B cell (primary cell): ENCODE results near the gene TCF23. TPM values are rescaled to one million over a fixed set of nuclear protein-coding genes. Genes with fewer than 3 reads are reported as not detected.

Experiments
- ATAC-seq: fragments of 200-7000 bp; cut with Tn5 transposase; one replicate; pipeline ENCODE4 v1.10.0; 2021; ENCODE audit warnings: low read depth, mild to moderate bottlenecking, moderate number of reproducible peaks, moderate library complexity
- CTCF ChIA-PET: fragments of 350-600 bp; sonication (Branson Sonifier 250); formaldehyde crosslinking; loops from one replicate; lab custom pipeline; 2021; ENCODE audit warnings: antibody characterized with exemption, inconsistent platforms; lab: Charles Lee
- POLR2A ChIA-PET: fragments of 350-600 bp; sonication (Branson Sonifier 250); formaldehyde crosslinking; loops from one replicate; lab custom pipeline; 2021; ENCODE audit warnings: antibody characterized with exemption; lab: Charles Lee
- DNase-seq: peaks from one replicate; pipeline ENCODE4 v3.0.0; 2013
- H2AFZ ChIP-seq: 2 replicates; pipeline ENCODE4 v1.6.1; 2012; ENCODE audit warnings: mild to moderate bottlenecking, low read depth, low read length; ENCODE audit not compliant: insufficient read depth, poor library complexity, severe bottlenecking
- H3K27ac ChIP-seq, 2 donors: 1 replicate in 1 of 2; 2 replicates in 1 of 2; pipeline ENCODE4 v1.5.1; 2012 to 2013; ENCODE audit warnings: low read length in 2 of 2, mild to moderate bottlenecking in 2 of 2, moderate library complexity in 1 of 2
- H3K27me3 ChIP-seq, 4 experiments: fragments of 200-600 bp in 1 of 4; sonication (generic) in 1 of 4; replicated peaks in 1 of 4; 1 replicate in 2 of 4; 2 replicates in 2 of 4; pipeline versions ENCODE4 v1.6.1 to v1.7.0; 2013 to 2016; ENCODE audit warnings: low read length in 3 of 4, mild to moderate bottlenecking in 2 of 4, mixed read lengths in 1 of 4, moderate library complexity in 1 of 4; ENCODE audit not compliant: insufficient read depth in 4 of 4, control insufficient read depth in 3 of 4; ENCODE audit errors: control extremely low read depth in 1 of 4
- H3K36me3 ChIP-seq, 2 experiments: replicated peaks in 1 of 2; 1 replicate in 1 of 2; 2 replicates in 1 of 2; pipeline versions ENCODE4 v1.6.1 to v1.7.1; 2013; ENCODE audit warnings: low read length in 1 of 2; ENCODE audit not compliant: insufficient read depth in 2 of 2, control insufficient read depth in 1 of 2; ENCODE audit errors: control extremely low read depth in 1 of 2, extremely low read depth in 1 of 2
- H3K4me1 ChIP-seq, 2 donors: fragments of 200-600 bp in 1 of 2; sonication (generic) in 1 of 2; 1 replicate in 1 of 2; 2 replicates in 1 of 2; pipeline versions ENCODE4 v1.5.1 to v1.6.1; 2013 to 2017; ENCODE audit warnings: low read length in 2 of 2; ENCODE audit not compliant: control insufficient read depth in 2 of 2, insufficient read depth in 2 of 2
- H3K4me2 ChIP-seq: replicated peaks from 2 replicates; pipeline ENCODE3; 2012; ENCODE audit warnings: mild to moderate bottlenecking, low read depth, low read length; ENCODE audit not compliant: poor library complexity, severe bottlenecking
- H3K4me3 ChIP-seq, 5 experiments: fragments of 200-600 bp in 1 of 5; sonication (generic) in 1 of 5; 1 replicate in 3 of 5; 2 replicates in 2 of 5; pipeline versions ENCODE4 v1.5.1 to v1.7.0; 2011 to 2016; ENCODE audit warnings: low read length in 4 of 5, mild to moderate bottlenecking in 4 of 5, low read depth in 2 of 5, control low read depth in 1 of 5, moderate library complexity in 1 of 5; ENCODE audit not compliant: insufficient read depth in 1 of 5; ENCODE audit errors: control extremely low read depth in 1 of 5, extremely low read depth in 1 of 5
- H3K79me2 ChIP-seq: fragments of 200-600 bp; sonication (generic); one replicate; pipeline ENCODE4 v1.6.0; 2016; ENCODE audit warnings: low read length; ENCODE audit not compliant: control insufficient read depth, insufficient read depth
- H3K9ac ChIP-seq: fragments of 200-600 bp; sonication (generic); 2 replicates; pipeline ENCODE4 v1.6.1; 2017; ENCODE audit warnings: mild to moderate bottlenecking, low read length, moderate library complexity
- H3K9me3 ChIP-seq, 3 donors: one replicate each; pipeline versions ENCODE4 v1.6.1 to v1.7.1; 2013; ENCODE audit warnings: low read length in 2 of 3; ENCODE audit not compliant: control insufficient read depth in 2 of 3, insufficient read depth in 1 of 3; ENCODE audit errors: control extremely low read depth in 1 of 3
- H4K20me1 ChIP-seq: 2 replicates; pipeline ENCODE4 v1.6.0; 2012; ENCODE audit warnings: mild to moderate bottlenecking, low read length; ENCODE audit not compliant: insufficient read depth, control insufficient read depth, poor library complexity, severe bottlenecking
- H3K27ac Mint-ChIP-seq: one replicate; pipeline ENCODE4 v1.8.0; 2021; ENCODE audit warnings: mixed read lengths
- H3K27me3 Mint-ChIP-seq: one replicate; pipeline ENCODE4 v1.8.0; 2021; ENCODE audit warnings: mixed read lengths
- H3K4me1 Mint-ChIP-seq: one replicate; pipeline ENCODE4 v1.8.0; 2021; ENCODE audit warnings: mixed read lengths
- H3K4me3 Mint-ChIP-seq: one replicate; pipeline ENCODE4 v1.8.0; 2021; ENCODE audit warnings: mixed read lengths
- H3K9me3 Mint-ChIP-seq: one replicate; pipeline ENCODE4 v1.8.0; 2022; ENCODE audit warnings: mixed read lengths; ENCODE audit not compliant: insufficient read depth
- EZH2 ChIP-seq: IDR thresholded peaks from 2 replicates; pipeline ENCODE4 v1.6.1; 2012; ENCODE audit warnings: borderline replicate concordance, low read depth, mild to moderate bottlenecking, moderate library complexity, low read length; ENCODE audit not compliant: insufficient read depth, poor library complexity, severe bottlenecking
- WGBS: methylation state at CpG from one replicate; pipeline ENCODE4 v1.1.5; 2013; ENCODE audit warnings: missing lambda C conversion rate; ENCODE audit not compliant: insufficient coverage; 5-methylcytosine and 5-hydroxymethylcytosine counted together
- intact Hi-C: fragments of 100-400 bp; cut with micrococcal nuclease; formaldehyde crosslinking; loops from one replicate; pipeline ENCODE4 v1.10.0; 2022
- polyA plus RNA-seq: library from polyadenylated mRNA; depleted of rRNA; stranded (reverse); fragments of >200 nt; gene quantifications from 2 replicates; pipeline ENCODE4 v1.2.3, GENCODE V29; 2012
- total RNA-seq, 2 donors: library from RNA; stranded (reverse); fragments of 120-200 nt in 1 of 2; gene quantifications; 1 replicate in 1 of 2; 2 replicates in 1 of 2; pipeline versions ENCODE4 v1.2.3 to v1.2.4, GENCODE V29; 2013 to 2022
- TF ChIP-seq, protein P1 (sequence below): fragments of 200-600 bp; IDR thresholded peaks from one replicate; pipeline ENCODE4 v1.8.0; 2022; ENCODE audit warnings: antibody characterized with exemption, mild to moderate bottlenecking

The TCF23 gene
- total and polyA plus RNA-seq, 2 donors (not counting 1 experiment from before 2014, with no cell fraction given): 0.10 TPM; not detected in 1

- peaks cover 41% of the 10 kb centered on the region for H3K27me3 Mint-ChIP-seq
- H3K4me1 Mint-ChIP-seq: no peaks in the 10 kb centered on the region
- no peaks in the 10 kb centered on the region for H3K9me3 ChIP-seq
- no peak overlapping the region for H3K27ac Mint-ChIP-seq
- no peak overlapping the region for H2AFZ ChIP-seq
- no peak overlapping the region for H3K4me2 ChIP-seq
- no peak overlapping the region for H3K4me3 ChIP-seq
- no peak overlapping the region for H3K27ac ChIP-seq
- no peak overlapping the region for H3K9ac ChIP-seq
- H3K9me3 Mint-ChIP-seq: no peaks in the 10 kb centered on the region
- ATAC-seq (no peak), DNase-seq (no peak)
- peaks cover 0 to 14% (median 6%) of the 10 kb centered on the region in 4 experiments for H3K27me3 ChIP-seq
- no peaks in the 10 kb centered on the region for H3K4me1 ChIP-seq
- intact Hi-C loops: no loop called here
- no peaks in the 10 kb centered on the region for H3K79me2 ChIP-seq
- H3K36me3 ChIP-seq: no peaks in the 10 kb centered on the region
- no peaks in the 10 kb centered on the region for H4K20me1 ChIP-seq
- H3K4me3 Mint-ChIP-seq: no peak overlapping the region
- CTCF ChIA-PET: no interaction called here
- TF ChIP-seq EZH2: no peak
- TF ChIP-seq, protein P1, sequence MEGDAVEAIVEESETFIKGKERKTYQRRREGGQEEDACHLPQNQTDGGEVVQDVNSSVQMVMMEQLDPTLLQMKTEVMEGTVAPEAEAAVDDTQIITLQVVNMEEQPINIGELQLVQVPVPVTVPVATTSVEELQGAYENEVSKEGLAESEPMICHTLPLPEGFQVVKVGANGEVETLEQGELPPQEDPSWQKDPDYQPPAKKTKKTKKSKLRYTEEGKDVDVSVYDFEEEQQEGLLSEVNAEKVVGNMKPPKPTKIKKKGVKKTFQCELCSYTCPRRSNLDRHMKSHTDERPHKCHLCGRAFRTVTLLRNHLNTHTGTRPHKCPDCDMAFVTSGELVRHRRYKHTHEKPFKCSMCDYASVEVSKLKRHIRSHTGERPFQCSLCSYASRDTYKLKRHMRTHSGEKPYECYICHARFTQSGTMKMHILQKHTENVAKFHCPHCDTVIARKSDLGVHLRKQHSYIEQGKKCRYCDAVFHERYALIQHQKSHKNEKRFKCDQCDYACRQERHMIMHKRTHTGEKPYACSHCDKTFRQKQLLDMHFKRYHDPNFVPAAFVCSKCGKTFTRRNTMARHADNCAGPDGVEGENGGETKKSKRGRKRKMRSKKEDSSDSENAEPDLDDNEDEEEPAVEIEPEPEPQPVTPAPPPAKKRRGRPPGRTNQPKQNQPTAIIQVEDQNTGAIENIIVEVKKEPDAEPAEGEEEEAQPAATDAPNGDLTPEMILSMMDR: no peak
- POLR2A ChIA-PET: no interaction called here
- no CpG with 5 or more reads among the region's 3 CpGs for WGBS
Measured at GRCh38 chr2:27179344-27180000, 30.7 kb downstream of the TCF23 start.

- no peak for DNase-seq
- no peak overlapping the region for H3K4me3 Mint-ChIP-seq
- H3K27me3 ChIP-seq: peaks cover 0 to 14% (median 6%) of the 10 kb centered on the region in 4 experiments
- intact Hi-C loops: no loop called here
- WGBS: 92% methylated on average over 2 of the region's 4 CpGs
- peaks cover 38% of the 10 kb centered on the region for H3K27me3 Mint-ChIP-seq
- H4K20me1 ChIP-seq: no peaks in the 10 kb centered on the region
- H3K9me3 ChIP-seq: no peaks in the 10 kb centered on the region
- TF ChIP-seq, protein P1: no peak
- no peak for TF ChIP-seq EZH2
- ATAC-seq: no peak
- no peaks in the 10 kb centered on the region for H3K36me3 ChIP-seq
- H3K9me3 Mint-ChIP-seq: no peaks in the 10 kb centered on the region
- no peak overlapping the region for H3K4me2 ChIP-seq
- H3K9ac ChIP-seq: no peak overlapping the region
- POLR2A ChIA-PET: no interaction called here
- no peaks in the 10 kb centered on the region for H3K79me2 ChIP-seq
- H3K27ac ChIP-seq: no peak overlapping the region
- no peak overlapping the region for H3K4me3 ChIP-seq
- H2AFZ ChIP-seq: no peak overlapping the region
- CTCF ChIA-PET: interaction anchor here (0.7 to 0.9 kb wide), 2 partner anchors 9 to 163 kb away, joined by 3 read pairs; no protein-coding TSS in a partner anchor
- H3K4me1 Mint-ChIP-seq: no peaks in the 10 kb centered on the region
- no peaks in the 10 kb centered on the region for H3K4me1 ChIP-seq
- no peak overlapping the region for H3K27ac Mint-ChIP-seq
Measured at GRCh38 chr2:27182346-27182745, 33.5 kb downstream of the TCF23 start.
